ENCODE measurements around the gene NEBL. TPM values are rescaled to one million over a fixed set of nuclear protein-coding genes. Genes with fewer than 3 reads are reported as not detected.
"Not testable (repeated sequence)": the region's sequence is repeated elsewhere in the genome, so short reads cannot be mapped to it uniquely, and the experiment has no call there.

The NEBL gene
- total RNA-seq = under 1 TPM in 1 of 2 experiments, not detected in 1; 0.10 TPM

- Mint-ChIP-seq H3K4me1 (ENCODE audit: low read depth) (no peaks in the 10 kb centered on the region), H3K36me3 (ENCODE audit: low read depth) (no peaks in the 10 kb centered on the region), H3K27ac (no peak within 1 kb of the TSS), H3K9me3 (no peaks in the 10 kb centered on the region), H3K27me3 (ENCODE audit: low read depth) (no peaks in the 10 kb centered on the region), H3K4me3 (no peak within 1 kb of the TSS)
- DNase-seq = no peak
- intact Hi-C loops (cut with micrococcal nuclease) = no loop called here
- CTCF ChIA-PET = no interaction called here
Observed at GRCh38 chr10:20897146-20897825, at the start of gene NEBL. Gene NEBL (minus strand): TSS chr10:20897311. CDS start chr10:20897205, 106 bp downstream.

DNA sequence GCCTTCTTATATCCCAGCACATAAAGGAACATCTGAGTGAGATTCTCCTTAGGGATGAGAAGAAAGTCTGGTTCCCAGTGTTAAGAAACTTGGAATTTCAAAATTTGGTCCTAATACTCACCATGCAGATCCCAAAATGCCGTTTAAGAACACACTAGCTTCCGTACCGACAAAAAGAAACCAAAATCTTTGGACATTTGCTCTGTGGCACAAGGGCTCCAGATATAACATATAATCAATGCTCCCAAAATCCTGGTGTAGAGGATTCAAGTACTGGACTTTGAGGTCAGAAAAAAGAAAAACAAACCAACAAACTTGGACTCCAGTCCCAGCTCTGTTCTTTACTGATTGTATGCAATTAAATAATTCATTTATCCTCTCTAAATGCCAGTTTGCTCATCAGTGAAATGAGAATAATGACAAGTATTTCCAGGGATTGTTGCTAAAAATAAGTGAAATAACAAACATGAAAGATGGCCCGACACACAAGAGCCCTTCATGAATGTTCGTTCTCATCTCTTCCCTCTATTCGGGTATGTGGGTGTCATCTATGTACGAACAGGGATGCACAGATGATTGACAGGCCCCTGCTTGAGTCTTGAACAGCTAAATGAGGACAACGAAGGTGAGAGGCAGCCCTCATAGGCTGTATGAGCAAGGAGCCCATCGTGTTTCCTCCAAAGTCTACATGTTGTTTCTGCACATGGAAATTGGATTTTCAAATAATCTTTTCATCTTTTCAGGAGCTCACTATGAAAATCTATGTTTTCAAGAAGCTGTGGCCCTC is 48.6 kb upstream of the NEBL start:
- Mint-ChIP-seq H3K4me3 (no peak overlapping the region), H3K27me3 (ENCODE audit: low read depth) (no peaks in the 10 kb centered on the region), H3K9me3 (no peaks in the 10 kb centered on the region), H3K4me1 (ENCODE audit: low read depth) (no peaks in the 10 kb centered on the region), H3K27ac (no peak overlapping the region), H3K36me3 (ENCODE audit: low read depth) (no peaks in the 10 kb centered on the region)
- DNase-seq = no peak
- CTCF ChIA-PET = no interaction called here
- intact Hi-C loops (cut with micrococcal nuclease) = no loop called here

- Mint-ChIP-seq H3K4me1 (ENCODE audit: low read depth) (no peaks in the 10 kb centered on the region), H3K36me3 (ENCODE audit: low read depth) (no peaks in the 10 kb centered on the region), H3K27me3 (ENCODE audit: low read depth) (no peaks in the 10 kb centered on the region), H3K9me3 (peaks cover 1% of the 10 kb centered on the region), H3K4me3 (no peak overlapping the region), H3K27ac (no peak overlapping the region)
- DNase-seq = no peak
- CTCF ChIA-PET = no interaction called here
- intact Hi-C loops (cut with micrococcal nuclease) = no loop called here
Observed at GRCh38 chr10:20944789-20945502, 47.8 kb upstream of the NEBL start.

DNA sequence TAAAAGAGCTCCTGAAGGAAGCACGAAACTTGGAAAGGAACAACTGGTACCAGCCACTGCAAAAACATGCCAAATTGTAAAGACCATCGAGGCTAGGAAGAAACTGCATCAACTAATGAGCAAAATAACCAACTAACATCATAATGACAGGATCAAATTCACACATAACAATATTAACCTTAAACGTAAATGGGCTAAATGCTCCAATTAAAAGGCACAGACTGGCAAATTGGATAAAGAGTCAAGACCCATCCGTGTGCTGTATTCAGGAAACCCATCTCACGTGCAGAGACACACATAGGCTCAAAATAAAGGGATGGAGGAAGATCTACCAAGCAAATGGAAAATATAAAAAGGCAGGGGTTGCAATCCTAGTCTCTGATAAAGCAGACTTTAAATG is 42.3 kb upstream of the NEBL start:
- H3K36me3 Mint-ChIP-seq (ENCODE audit: low read depth); H3K9me3 Mint-ChIP-seq; H3K27me3 Mint-ChIP-seq (ENCODE audit: low read depth); H3K4me3 Mint-ChIP-seq; H3K4me1 Mint-ChIP-seq (ENCODE audit: low read depth); H3K27ac Mint-ChIP-seq; intact Hi-C loops (cut with micrococcal nuclease); DNase-seq; CTCF ChIA-PET: not testable (repeated sequence)

DNA sequence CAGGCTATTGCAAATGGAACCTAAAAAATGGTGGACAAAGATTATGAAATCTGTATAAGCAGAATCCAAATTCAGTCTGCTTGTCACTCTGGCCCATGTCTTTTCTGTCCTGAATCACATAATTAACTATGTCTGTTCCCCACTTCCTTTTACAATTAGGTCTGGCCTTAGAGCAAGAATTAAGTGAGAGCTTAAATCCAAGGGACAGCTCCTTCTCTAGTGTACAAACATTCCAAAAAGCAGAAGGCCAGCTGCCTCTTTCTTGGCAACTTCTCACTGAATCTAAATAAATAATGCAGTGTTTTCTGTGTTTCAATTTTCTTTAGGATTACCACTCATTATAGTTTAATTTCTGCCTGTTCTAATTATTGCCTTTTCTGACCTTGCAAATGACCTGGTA is 39.3 kb upstream of the NEBL start:
- DNase-seq = no peak
- no peaks in the 10 kb centered on the region for H3K4me1 Mint-ChIP-seq (ENCODE audit: low read depth)
- H3K27me3 Mint-ChIP-seq (ENCODE audit: low read depth) = no peaks in the 10 kb centered on the region
- no peak overlapping the region for H3K27ac Mint-ChIP-seq
- CTCF ChIA-PET = no interaction called here
- H3K9me3 Mint-ChIP-seq = peaks cover 3% of the 10 kb centered on the region
- no peak overlapping the region for H3K4me3 Mint-ChIP-seq
- intact Hi-C loops (cut with micrococcal nuclease) = no loop called here
- peaks cover 1% of the 10 kb centered on the region for H3K36me3 Mint-ChIP-seq (ENCODE audit: low read depth)

DNA sequence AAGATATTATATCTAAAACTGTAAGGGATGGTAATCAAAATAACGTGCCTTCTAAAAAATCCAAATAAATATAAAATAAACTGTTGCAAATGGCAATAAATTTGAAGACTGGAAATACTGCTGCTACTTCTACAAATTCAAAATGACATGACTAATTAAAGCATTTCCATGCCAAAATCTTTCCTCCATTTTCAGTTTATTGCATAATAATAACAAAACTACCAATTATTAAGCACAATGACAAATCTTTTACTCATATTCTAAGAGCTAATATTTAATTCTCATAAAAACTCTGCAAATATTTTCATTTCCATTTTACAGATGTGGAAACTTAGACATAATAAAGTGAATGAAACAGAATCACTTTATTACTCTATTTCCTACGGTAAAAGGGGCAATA is 38.8 kb upstream of the NEBL start:
- DNase-seq = no peak
- intact Hi-C loops (cut with micrococcal nuclease) = no loop called here
- Mint-ChIP-seq H3K9me3 (peaks cover 3% of the 10 kb centered on the region), H3K4me1 (ENCODE audit: low read depth) (no peaks in the 10 kb centered on the region), H3K27me3 (ENCODE audit: low read depth) (no peaks in the 10 kb centered on the region), H3K4me3 (no peak overlapping the region), H3K27ac (no peak overlapping the region), H3K36me3 (ENCODE audit: low read depth) (peaks cover 1% of the 10 kb centered on the region)
- CTCF ChIA-PET = no interaction called here

GRCh38 chr10:20935301-20935700 is 38.2 kb upstream of the NEBL start:
- Mint-ChIP-seq H3K27me3 (ENCODE audit: low read depth) (no peaks in the 10 kb centered on the region), H3K4me1 (ENCODE audit: low read depth) (no peaks in the 10 kb centered on the region), H3K36me3 (ENCODE audit: low read depth) (peaks cover 1% of the 10 kb centered on the region), H3K9me3 (peaks cover 2% of the 10 kb centered on the region), H3K4me3 (no peak overlapping the region), H3K27ac (no peak overlapping the region)
- intact Hi-C loops (cut with micrococcal nuclease) = no loop called here
- DNase-seq = no peak
- CTCF ChIA-PET = no interaction called here

DNA sequence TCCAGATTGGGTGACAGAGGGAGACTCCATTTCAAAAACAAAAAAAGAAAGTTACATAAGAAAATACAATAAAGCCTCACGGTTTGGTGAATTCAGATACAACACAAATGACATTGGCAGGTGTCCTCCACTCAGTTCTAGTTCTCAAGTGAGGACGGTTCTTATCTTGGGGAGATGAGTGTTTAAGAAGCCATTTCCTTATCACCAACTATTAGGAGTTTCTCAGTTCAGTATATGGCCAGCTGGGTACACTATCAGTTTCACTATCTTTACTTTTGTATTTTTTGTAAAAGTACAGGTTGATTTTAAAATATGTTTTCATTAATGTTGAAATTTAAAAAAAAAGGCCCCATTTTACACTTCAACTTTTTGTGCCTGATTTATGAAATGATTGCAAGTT is 36.6 kb upstream of the NEBL start:
- Mint-ChIP-seq H3K4me1 (ENCODE audit: low read depth) (no peaks in the 10 kb centered on the region), H3K27me3 (ENCODE audit: low read depth) (no peaks in the 10 kb centered on the region), H3K27ac (no peak overlapping the region), H3K36me3 (ENCODE audit: low read depth) (no peaks in the 10 kb centered on the region), H3K9me3 (no peaks in the 10 kb centered on the region), H3K4me3 (no peak overlapping the region)
- intact Hi-C loops (cut with micrococcal nuclease) = no loop called here
- CTCF ChIA-PET = no interaction called here
- DNase-seq = no peak

DNA sequence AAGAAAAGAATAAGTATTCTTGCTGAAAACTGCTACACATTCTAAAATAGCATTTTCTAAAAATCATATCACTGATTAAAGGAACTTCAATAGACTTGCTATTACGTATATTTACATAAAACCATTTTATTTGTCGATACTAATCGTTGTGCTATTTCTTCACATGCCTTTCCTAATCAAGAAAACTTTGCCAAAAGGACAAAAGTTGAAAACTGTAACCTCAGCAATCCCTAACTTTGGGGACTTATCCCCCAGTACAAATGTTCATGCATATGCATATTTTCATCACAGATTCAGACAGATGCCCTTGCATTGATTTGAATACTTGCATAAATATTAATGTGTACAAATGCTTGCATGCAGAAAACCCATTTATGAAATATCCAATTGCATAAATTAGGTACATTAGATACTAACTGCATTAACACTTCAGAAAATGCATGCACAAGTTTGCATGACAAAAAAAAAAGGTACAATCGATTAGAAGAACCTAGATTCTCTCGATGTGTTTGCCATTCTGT is 35.6 kb upstream of the NEBL start:
- intact Hi-C loops (cut with micrococcal nuclease) = no loop called here
- CTCF ChIA-PET = no interaction called here
- Mint-ChIP-seq H3K36me3 (ENCODE audit: low read depth) (no peaks in the 10 kb centered on the region), H3K4me1 (ENCODE audit: low read depth) (no peaks in the 10 kb centered on the region), H3K9me3 (no peaks in the 10 kb centered on the region), H3K4me3 (no peak overlapping the region), H3K27ac (no peak overlapping the region), H3K27me3 (ENCODE audit: low read depth) (no peaks in the 10 kb centered on the region)
- DNase-seq = no peak

DNA sequence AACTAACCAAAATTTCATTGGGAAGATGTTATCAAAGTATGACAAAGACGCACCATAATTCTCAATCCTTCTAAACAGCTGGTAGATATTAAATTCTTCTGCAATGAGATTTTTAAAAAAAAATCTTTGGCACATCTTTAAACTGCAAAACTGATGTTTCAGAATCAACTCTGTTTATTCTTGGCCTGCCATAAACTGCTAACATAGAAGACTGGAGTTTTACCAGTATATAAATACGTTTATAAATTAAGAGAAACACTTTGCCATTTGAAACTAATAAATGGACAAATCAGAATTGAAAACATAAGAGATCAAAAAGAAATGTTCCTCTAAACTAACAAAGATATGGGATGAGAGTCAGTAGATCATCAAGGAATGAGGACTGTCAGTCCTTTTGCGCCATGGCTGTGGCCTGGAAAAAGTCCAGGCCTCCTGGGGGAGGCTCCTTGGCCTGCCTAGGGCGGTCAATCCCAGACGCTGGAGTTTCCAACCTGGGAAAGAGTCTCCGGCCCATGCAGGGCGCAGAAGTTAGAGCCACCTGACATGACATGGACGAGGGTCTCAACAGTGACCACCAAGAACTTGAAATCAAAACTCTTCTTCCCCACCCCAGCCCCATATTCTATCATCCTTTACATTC is 34.2 kb upstream of the NEBL start:
- H3K4me1 Mint-ChIP-seq (ENCODE audit: low read depth) = no peaks in the 10 kb centered on the region
- no peaks in the 10 kb centered on the region for H3K27me3 Mint-ChIP-seq (ENCODE audit: low read depth)
- H3K27ac Mint-ChIP-seq = no peak overlapping the region
- no peak overlapping the region for H3K4me3 Mint-ChIP-seq
- DNase-seq = no peak
- H3K36me3 Mint-ChIP-seq (ENCODE audit: low read depth) = no peaks in the 10 kb centered on the region
- intact Hi-C loops (cut with micrococcal nuclease) = no loop called here
- CTCF ChIA-PET = interaction anchor here (1.3 kb wide), 1 partner anchor 67 kb away, joined by 3 read pairs; no protein-coding TSS in a partner anchor
- no peaks in the 10 kb centered on the region for H3K9me3 Mint-ChIP-seq

DNA sequence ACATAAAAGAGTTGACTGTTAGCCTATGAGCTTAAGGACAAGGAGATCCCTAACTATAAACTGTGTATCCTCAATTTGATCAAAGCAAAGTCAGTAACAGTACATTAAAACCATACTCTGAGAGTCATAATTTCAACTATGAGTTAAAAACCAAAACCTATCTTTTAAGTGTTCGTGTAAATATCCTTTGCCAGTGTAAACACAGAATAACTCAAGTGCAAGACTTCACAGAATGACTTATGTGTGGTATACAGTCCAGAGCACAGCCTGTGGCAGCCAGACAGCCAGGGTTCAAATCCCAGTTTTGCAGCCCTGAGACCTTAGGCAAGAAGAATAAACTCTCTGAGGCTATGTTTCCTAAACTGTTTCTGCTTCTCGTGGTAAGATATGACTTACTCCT is 30.3 kb upstream of the NEBL start:
- CTCF ChIA-PET = no interaction called here
- no peak for DNase-seq
- no peaks in the 10 kb centered on the region for H3K36me3 Mint-ChIP-seq (ENCODE audit: low read depth)
- H3K9me3 Mint-ChIP-seq = no peaks in the 10 kb centered on the region
- no peak overlapping the region for H3K27ac Mint-ChIP-seq
- intact Hi-C loops (cut with micrococcal nuclease) = no loop called here
- H3K27me3 Mint-ChIP-seq (ENCODE audit: low read depth) = no peaks in the 10 kb centered on the region
- no peaks in the 10 kb centered on the region for H3K4me1 Mint-ChIP-seq (ENCODE audit: low read depth)
- H3K4me3 Mint-ChIP-seq = no peak overlapping the region

- H3K27me3 Mint-ChIP-seq (ENCODE audit: low read depth) = peaks cover 3% of the 10 kb centered on the region
- CTCF ChIA-PET = no interaction called here
- DNase-seq = no peak
- H3K36me3 Mint-ChIP-seq (ENCODE audit: low read depth) = no peaks in the 10 kb centered on the region
- no peaks in the 10 kb centered on the region for H3K9me3 Mint-ChIP-seq
- no peak overlapping the region for H3K4me3 Mint-ChIP-seq
- H3K4me1 Mint-ChIP-seq (ENCODE audit: low read depth) = no peaks in the 10 kb centered on the region
- no peak overlapping the region for H3K27ac Mint-ChIP-seq
- intact Hi-C loops (cut with micrococcal nuclease) = no loop called here
Observed at GRCh38 chr10:20922451-20922850, 25.3 kb upstream of the NEBL start.
